ENCODE data around the gene C7. TPM values are rescaled to one million over a fixed set of nuclear protein-coding genes. Genes with fewer than 3 reads are reported as not detected.

Gene C7
- total and polyA plus RNA-seq, 2 of the 13 experiments (the other 11 are each of a cell fraction or from before 2014, with no cell fraction given): 1.7 to 3.5 TPM

GRCh38 chr5:40904205-40904993 lies 4.9 kb upstream of the C7 start (continued):
- TF ChIP-seq BATF2 (CRISPR knock-in tag; IDR thresholded peaks at IDR 0.05) (no peak), SNAPC4 (CRISPR knock-in tag; IDR thresholded peaks at IDR 0.05) (no peak), MTA3 (CRISPR knock-in tag; IDR thresholded peaks at IDR 0.05) (no peak), ZNF180 (CRISPR knock-in tag; IDR thresholded peaks at IDR 0.05; ENCODE audit: borderline replicate concordance, low read depth) (no peak), DDIT3 (CRISPR knock-in tag; IDR thresholded peaks at IDR 0.05) (no peak), ZNF513 (CRISPR knock-in tag; conservative IDR thresholded peaks at IDR 0.05) (no peak), NR0B2 (CRISPR knock-in tag; IDR thresholded peaks at IDR 0.05) (no peak), HOXA3 (CRISPR knock-in tag; IDR thresholded peaks at IDR 0.05) (no peak), NPAS2 (CRISPR knock-in tag; IDR thresholded peaks at IDR 0.05; ENCODE audit: borderline replicate concordance) (no peak), NFIC (IDR thresholded peaks at IDR 0.05; ENCODE audit: low read length) (no peak), SOX6 (IDR thresholded peaks at IDR 0.05) (no peak), SOX6 (CRISPR knock-in tag; IDR thresholded peaks at IDR 0.05) (peak; percentile 32; the same call in 1 of the 2 replicates), ZBTB14 (CRISPR knock-in tag; IDR thresholded peaks at IDR 0.05) (no peak), FOXA1 (IDR thresholded peaks at IDR 0.05) (no peak), FOXA1 (CRISPR knock-in tag; IDR thresholded peaks at IDR 0.05) (no peak), RXRB (CRISPR knock-in tag; IDR thresholded peaks at IDR 0.05; ENCODE audit: borderline replicate concordance) (peak; percentile 39; the same call in 1 of the 2 replicates), POLR2A (IDR thresholded peaks at IDR 0.05; ENCODE audit: insufficient read depth in 1 of 2, low read depth in 2 of 2, low read length in 2 of 2) (no peak), CTCF (CRISPR knock-in tag; IDR thresholded peaks at IDR 0.05) (peak; percentile 92), MAF1 (CRISPR knock-in tag; IDR thresholded peaks at IDR 0.05; ENCODE audit: borderline replicate concordance) (no peak)
